GM19372 (cell line): ENCODE data around the gene PAFAH2.
A peak's percentile ranks its signal among the peaks of the same experiment; 100 is the strongest.

Experiments used
- ATAC-seq: cut with Tn5 transposase; IDR thresholded peaks from one replicate; pipeline ENCODE4 v1.9.1; 2021; ENCODE audit warnings: mild to moderate bottlenecking, low read depth, moderate library complexity; ENCODE audit not compliant: unreplicated experiment

Gene PAFAH2

DNA sequence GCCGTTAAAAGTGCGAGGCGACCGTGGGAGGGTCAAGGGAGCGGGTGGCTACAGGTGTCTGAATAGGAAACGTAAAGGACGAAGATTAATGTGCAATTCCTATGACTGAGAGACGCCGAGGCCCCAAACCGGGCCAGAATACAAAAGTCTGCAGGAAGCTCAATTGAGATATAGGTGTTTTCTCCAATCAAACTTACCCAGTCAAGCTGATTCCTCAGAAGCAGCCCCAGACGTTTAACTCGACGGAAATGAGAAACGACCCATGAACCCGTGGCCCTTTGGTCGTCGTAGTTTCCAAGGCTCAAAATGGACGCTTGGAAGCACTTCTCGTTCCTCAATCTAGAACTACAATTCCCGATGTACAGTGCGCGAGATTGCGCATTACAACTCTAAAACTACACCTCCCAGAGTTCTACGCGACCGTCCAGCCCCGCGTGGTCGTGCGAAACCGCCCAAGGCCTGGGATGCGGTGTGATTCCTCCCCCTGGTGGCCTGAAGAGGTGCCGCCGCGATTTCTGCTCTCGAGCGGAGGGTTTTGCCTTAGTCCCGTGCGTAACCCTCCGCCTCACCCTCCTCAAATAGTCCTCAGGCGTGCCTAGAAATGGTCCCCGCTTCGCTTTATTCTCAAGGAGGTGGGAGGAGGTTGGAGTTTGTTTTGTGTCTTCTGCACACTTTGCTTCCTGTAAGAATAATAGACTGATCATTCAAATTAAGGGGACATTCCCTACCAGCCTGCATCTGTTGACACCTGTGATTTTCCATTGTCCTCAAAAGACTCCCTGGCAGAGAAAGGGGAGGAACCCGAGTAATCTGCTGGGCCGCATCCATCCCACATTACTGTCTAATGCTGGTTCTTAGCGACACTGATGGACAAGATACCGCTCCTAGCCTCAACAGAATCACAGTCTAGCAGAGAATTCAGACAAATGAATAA, at the start of gene PAFAH2:
PAFAH2 (minus strand) TSS at position 236 of the 934 bp plus-strand sequence. CDS start 7,247 bp downstream, outside the sequence.
- peak; percentile 97 for ATAC-seq

GRCh38 chr1:26047278-26047874, 49.5 kb upstream of the PAFAH2 start:
- ATAC-seq: no peak

- no peak for ATAC-seq
Measured at GRCh38 chr1:26046246-26047095, 48.6 kb upstream of the PAFAH2 start.

- no peak for ATAC-seq
Measured at GRCh38 chr1:26045722-26046245, 47.9 kb upstream of the PAFAH2 start, which contains the start of gene SLC30A2. TSS of gene SLC30A2 (minus strand) at chr1:26046118. CDS start at chr1:26045896, 222 bp downstream.

- ATAC-seq: no peak
Measured at GRCh38 chr1:26044971-26045721, 47.3 kb upstream of the PAFAH2 start.

- ATAC-seq: no peak
Measured at GRCh38 chr1:26044414-26044813, 46.6 kb upstream of the PAFAH2 start.

GRCh38 chr1:26043765-26044164, 45.9 kb upstream of the PAFAH2 start:
- no peak for ATAC-seq

DNA sequence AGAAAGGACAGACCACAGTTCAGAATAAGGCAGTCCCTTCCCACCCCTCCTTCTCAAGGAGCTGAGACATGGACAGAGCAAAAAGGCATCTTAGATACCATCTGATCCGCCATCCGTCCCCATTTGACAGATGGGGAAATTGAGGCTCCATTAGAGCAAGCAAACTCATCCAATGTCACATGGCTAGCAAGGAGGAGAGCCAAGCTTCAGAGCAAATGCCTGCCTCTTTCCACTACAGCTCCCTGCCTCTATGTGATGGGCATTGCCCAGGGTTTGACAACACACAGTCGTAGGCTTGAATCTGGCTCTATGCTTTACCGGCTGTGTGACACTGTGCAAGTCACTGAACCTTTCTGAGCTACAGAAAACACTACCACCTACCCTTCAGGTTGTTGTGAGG, 44.1 kb upstream of the PAFAH2 start:
- no peak for ATAC-seq

DNA sequence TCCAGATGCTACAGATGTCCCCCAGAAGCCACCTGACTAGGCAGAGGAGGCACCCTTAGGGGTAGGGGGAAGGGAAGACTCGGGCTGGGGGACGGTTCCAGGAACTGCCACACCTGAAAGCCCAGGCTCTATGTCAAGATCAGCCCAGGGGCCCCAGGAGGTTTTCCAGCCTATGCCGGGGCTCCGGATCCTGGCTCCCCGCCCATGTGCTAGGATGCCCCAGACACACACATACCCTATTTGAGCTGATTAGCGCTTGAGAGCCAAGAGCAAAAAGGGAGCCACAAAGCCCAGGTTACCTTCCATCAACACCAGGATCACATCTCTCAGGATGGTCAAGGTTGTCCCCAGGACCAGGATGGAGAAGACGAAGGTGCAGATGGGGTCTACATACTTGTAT, 43.5 kb upstream of the PAFAH2 start:
- no peak for ATAC-seq

GRCh38 chr1:26038904-26039303, 41.0 kb upstream of the PAFAH2 start:
- ATAC-seq: no peak

DNA sequence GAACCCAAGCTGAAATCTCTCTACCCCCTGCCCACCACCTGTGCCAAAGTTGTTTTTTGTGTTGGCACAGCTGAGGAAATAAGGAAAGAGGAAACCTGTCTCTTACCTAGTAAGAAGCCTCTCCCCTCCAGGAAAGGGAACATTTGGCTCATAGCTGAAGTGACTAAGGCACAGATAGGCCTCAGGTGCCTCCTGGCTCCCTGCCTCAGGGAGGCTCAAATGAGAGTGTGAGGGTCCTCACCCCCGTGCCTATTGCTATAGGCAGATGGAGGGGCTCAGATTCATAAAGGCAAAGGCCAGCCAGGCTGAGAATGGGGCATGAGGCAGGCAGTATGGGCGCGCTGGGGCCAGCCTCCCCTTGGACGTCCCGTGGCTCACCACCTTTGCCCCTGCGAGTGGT, 40.6 kb upstream of the PAFAH2 start:
- ATAC-seq: no peak

DNA sequence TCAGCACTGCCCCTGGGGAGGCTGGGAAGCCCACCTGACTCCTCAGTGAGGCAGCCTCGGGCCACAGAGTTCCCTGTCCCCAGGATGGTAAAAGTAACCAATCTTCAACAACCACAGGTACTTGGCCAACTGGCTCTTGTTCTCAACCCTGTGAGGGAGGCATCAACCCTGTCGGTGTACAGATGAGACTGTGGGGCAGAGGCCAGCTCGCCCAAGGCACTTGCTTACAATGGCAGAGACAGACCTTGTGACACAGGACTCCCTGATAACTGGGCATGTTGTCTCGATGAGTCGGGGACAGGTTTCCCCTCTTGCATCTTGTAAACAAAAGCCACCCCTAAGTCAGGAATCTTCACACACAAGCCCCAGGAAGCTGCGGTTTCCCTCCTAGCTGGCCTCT, 40.0 kb upstream of the PAFAH2 start:
- ATAC-seq: no peak

DNA sequence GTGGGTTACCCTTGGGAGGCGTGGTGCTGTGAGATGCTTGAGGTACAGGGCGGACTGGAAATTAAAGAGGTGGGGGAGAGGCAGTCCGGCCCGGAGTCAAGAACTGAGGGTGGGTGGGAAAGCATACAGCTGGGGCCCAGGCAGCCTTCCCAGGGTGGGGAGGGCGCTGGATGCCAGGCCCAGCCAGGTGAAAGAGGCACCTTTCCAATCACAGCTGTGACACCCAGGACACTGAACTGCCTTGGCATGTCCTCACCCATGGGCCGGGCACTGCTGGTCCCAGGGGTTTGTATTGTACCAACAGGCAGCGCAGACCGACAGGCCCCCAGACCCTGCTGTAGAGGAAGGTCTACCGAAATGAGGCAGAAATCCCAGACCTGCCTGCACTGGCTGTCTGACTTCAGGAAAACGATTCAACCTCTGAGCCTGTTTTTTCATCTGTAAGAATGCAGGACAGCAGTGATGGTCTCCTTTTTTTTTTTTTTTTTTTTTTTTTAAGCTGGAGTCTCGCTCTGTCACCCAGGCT, 39.0 kb upstream of the PAFAH2 start:
- no peak for ATAC-seq

GRCh38 chr1:26035959-26036755, 38.3 kb upstream of the PAFAH2 start:
- peak; percentile 49 for ATAC-seq

- peak; percentile 91 for ATAC-seq
Measured at GRCh38 chr1:26035203-26035958, 37.5 kb upstream of the PAFAH2 start.

DNA sequence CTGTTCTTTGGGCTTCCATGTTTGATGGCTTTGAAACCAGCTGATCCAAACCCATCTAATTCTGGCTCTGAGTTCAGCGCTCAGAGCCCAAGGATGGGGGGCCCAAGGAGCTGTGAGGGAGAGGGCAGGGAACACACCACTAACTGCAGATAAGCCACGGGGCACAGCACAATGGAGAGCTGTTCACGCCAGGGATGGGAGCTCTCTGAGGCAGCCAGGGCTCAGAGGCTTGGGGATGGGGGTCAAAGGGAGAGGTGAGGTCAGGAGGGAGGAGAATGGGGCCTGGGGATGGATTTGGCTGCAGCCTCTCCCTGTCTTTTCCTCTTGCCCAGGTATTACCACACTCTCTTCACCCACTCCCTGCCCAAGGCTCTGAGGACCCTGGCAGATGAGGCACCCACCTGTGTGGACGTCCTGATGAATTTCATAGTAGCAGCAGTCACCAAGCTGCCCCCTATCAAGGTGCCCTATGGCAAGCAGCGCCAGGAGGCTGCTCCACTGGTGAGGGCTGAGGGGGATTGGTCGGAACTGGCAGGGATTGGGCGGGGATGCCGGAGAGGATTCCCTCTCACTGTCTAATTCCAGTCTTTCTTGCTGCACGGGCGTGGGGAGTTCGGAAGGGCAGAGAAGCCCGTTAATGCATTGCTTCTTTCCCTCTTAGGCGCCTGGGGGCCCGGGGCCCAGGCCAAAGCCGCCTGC, 36.8 kb upstream of the PAFAH2 start:
- ATAC-seq: no peak

DNA sequence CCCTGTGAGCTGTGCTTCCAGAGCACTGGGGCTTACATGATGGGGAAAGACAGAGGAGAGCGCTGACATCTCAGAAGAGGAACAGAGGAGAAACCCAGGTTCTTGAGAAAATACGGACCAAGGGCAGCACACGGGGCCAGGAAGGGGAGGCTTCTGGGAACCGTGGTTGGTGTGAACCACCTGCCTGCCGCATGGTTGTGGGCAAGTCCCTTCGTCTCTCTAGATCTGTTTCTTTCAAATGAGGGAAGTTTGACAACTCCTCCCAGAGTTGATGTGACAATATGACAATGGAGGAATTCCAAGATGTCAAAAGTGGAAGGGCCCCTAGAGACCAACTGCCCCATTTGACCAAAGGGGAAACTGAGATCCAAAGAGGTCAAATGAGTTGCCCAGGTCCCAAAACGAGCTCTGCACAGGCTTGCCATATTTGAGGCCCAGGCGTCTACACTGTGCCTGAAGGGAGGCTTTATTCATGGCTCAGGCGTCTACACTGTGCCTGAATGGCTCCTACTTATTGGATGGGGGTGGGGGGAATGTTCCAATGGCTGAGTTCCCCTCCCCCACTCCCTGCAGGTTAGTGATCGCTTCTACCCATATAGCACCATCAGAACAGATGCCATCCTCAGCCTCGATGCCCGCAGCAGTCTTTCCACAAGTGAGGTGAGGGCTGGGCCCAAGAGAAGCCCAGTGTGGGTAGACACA, 34.9 kb upstream of the PAFAH2 start:
- ATAC-seq: no peak
